GM19035 (cell line): Measurements from ENCODE around the gene ACTR2.
"Not testable (repeated sequence)": the region's sequence is repeated elsewhere in the genome, so short reads cannot be mapped to it uniquely, and the experiment has no call there.

ENCODE experiments used
- ATAC-seq: cut with Tn5 transposase; IDR thresholded peaks from one replicate; pipeline ENCODE4 v1.9.1; 2021; ENCODE audit not compliant: unreplicated experiment

Gene ACTR2

DNA sequence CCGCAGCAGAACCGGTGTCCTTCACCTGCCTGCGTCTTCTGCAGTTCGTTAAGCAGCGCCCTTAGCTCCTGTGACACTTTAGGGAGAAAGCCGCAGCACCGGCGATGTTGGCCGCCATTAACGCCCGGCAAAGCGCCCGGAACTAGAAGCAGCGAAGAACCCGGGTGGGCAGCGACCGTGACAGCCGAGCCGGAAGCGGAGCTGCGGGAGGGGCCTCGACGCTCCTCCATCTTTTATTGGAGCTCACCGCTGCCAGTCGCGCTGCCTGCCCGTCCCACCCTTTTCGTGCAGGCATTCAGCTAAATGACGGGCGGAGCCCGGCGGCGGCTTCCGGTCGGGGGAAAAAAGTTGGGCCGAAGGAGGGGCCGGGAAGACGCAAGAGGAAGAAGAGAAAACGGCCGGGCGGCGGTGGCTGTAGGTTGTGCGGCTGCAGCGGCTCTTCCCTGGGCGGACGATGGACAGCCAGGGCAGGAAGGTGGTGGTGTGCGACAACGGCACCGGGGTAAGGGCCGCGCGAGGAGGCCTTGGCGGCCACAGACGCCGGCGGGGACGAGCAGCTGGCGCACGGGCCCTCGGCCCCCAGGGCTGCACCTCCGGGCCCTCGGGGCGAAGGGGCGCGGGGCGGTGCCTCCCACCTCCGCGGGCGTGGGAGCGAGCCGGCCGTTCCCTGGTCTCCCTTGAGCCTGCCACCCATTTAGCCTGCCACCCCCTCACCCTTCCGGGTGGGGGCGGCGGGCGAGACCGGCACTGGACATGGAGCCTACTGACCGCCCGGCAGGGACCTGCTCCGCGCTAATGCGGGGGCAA is at the start of gene ACTR2:
ACTR2 (plus strand) TSS at position 376 of the 807 bp plus-strand sequence; CDS start at position 455, 79 bp downstream.
- peak; percentile 84 for ATAC-seq

DNA sequence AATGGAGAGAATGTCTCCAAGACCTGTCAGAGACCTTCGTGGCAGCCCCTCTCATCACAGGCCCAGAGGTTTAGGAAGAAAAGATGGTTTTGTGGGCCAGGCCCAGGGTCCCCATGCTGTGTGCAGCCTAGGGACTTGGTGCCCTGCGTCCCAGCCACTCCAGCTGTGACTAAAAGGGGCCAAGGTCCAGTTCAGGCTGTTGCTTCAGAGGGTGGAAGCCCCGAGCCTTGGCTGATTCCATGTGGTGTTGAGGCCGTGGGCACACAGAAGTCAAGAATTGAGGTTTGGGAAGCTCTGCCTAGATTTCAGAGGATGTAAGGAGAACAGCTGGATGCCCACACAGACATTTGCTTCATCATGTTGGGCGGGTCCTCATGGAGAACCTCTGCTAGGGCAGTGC is 45.1 kb upstream of the ACTR2 start:
- ATAC-seq = no peak

DNA sequence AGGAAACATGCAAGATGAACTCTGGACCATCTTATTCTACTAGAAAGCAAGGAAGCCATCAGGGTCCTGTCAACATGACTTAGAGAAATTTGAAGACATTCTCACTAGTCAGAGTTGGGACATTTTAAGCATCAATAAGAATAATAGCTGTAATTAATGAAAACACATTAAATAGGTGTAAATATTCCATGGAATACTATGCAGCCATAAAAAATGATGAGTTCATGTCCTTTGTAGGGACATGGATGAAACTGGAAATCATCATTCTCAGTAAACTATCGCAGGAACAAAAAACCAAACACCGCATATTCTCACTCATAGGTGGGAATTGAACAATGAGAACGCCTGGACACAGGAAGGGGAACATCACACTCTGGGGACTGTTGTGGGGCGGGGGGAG is 44.2 kb upstream of the ACTR2 start:
- not testable (repeated sequence) for ATAC-seq

DNA sequence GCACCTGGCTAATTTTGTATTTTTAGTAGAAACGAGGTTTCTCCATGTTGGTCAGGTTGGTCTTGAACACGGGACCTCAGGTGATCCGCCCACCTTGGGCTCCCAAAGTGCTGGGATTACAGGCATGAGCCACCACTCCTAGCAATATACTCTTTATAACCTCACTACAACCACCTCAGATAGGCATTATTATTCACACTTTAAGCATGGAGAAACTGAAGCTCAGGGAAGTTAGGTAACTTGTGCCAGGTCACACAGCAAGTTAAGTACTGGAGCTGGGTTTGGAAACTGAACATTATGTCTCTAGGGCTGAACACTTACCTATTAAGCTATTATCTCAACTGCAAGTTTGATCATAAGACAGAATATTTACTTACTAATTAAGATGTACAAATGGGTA is 42.6 kb upstream of the ACTR2 start:
- ATAC-seq = no peak

DNA sequence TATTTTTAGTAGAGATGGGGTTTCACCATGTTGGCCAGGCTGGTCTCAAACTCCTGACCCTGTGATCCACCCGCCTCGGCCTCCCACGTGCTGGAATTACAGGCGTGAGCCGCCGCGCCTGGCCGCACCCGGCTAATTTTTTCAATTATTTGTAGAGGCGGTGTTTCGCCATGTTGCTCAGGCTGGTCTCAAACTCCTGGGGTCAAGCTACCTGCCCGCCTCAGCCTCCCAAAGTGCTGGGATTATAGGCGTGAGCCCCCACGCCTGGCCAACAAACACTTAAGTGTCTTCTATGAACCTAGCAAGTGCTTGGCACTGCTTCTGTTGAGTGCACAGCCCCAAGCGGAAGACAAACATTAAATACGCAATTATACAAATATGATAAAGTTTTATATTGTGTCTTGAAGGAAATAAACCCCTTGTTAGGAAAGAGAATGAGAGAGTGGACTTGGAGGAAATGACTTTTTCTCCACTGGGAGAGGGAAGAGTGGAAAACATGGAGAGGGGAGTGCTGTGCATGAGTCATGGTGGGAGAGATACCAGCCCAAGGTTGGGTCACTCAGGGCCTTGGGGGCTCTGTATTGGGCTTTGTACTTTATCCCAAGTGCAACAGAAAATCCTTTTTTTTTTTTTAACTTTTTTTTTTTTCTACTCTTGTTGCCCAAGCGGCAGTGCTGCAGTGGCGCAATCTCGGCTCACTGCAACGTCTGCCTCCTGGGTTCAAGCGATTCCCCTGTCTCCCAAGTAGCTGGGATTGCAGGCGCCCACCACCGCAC is 41.4 kb upstream of the ACTR2 start:
- no peak for ATAC-seq

GRCh38 chr2:65186872-65187851 is 40.5 kb upstream of the ACTR2 start:
- peak; percentile 86 for ATAC-seq

DNA sequence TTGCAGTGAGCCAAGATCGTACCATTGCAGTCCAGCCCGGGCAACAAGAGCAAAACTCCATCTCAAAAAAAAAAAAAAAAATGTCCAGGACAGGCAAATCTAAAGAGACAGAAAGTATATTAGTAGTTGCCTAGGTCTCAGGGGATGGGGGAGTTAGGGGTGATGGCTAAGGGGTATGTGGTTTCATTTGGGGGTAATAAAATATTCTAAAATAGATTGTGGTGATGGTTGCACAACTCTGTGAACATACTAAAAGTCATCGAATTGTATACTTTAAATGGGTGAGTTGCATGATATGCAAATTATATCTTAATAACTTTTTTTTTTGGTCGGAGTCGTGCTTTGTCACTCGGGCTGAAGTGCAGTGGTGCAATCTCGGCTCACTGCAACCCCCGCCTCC is 34.2 kb upstream of the ACTR2 start:
- ATAC-seq = no peak

GRCh38 chr2:65198737-65199136 is 28.9 kb upstream of the ACTR2 start:
- ATAC-seq = no peak

GRCh38 chr2:65199166-65199565 is 28.5 kb upstream of the ACTR2 start:
- ATAC-seq = no peak

GRCh38 chr2:65199891-65200290 is 27.7 kb upstream of the ACTR2 start:
- ATAC-seq = no peak

DNA sequence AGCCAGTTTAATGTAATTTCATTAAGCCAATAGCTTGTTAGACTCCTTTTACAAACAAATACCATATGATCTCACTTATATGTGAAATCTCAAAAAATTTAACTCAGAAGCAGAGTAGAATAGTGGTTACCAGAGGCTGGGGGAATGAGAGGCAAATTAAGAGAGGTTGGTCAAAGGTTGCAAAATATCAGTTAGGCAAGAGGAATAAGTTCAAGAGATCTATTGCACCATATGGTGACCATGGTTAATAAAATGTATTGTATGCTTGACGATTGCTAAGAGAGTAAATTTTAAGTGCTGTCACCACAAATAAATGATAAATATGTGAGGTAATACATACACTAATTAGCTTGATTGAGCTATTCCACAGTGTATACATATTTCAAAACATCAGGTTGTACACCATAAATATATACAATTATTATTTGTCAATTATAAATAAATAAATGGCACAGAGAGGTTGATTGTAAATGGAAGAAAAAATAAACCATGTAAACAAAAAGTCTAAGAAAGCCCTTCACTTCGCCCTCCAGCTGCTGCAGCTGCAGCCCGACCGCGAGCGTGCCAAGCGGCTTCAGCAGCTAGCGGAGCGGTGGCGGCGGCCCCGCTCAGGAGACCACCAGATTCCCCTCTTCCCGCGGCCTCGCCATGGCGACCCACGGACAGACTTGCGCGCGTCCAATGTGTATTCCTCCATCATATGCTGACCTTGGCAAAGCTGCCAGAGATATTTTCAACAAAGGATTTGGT is 23.0 kb upstream of the ACTR2 start:
- no peak for ATAC-seq

DNA sequence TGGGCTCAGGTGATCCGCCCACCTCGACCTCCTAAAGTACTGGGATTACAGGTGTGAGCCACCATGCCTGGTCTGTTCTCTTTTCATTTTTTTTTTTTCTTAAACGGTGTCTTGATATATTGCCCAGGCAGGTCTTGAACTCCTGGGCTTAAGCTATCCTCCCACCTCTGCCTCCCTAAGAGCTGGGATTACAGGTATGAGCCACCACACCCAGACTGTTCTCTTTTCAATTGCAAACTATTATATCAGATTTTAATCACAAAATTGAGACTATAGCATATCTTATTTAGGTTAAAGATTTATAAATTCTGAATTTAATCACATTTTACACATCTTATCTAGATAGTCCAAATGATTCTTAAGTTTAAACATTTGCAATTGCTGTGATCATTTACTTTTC is 15.5 kb upstream of the ACTR2 start:
- ATAC-seq = no peak

DNA sequence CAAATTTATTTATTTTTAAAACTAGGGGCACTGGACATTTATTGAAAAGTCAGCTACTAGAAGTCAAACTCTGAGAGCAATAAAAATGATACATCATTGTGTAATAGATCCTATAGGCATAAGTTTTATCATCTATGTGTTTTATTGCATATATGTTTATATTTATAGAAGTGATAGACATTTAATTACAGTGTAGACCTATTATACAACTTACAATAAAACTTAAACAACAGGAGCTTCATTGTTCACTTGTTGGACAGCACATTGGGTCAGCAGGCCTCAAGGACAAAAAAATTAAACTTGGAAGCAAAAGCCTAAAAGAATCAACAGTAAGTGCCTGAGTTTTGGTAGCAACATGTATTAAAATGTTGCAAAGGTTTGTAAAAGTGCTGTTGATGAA is 15.0 kb upstream of the ACTR2 start:
- ATAC-seq = no peak

DNA sequence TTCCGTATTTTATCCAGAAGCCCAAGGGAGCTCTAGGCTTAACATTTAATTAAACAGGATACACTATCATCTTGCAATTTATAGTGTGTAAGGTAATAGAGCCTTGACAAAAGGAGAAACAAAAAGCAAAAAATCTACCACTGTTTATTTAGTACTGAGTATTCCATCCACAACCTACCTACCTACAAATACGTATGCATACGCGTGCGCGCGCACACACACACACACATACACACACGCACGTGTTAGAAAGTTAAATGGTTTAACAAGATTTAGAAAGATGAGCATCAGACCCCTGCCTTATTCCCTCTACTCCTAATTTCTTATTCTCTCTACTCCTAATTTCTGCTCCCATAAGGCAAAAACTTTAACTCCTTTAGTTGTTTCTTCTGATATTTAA is 14.6 kb upstream of the ACTR2 start:
- ATAC-seq = no peak

DNA sequence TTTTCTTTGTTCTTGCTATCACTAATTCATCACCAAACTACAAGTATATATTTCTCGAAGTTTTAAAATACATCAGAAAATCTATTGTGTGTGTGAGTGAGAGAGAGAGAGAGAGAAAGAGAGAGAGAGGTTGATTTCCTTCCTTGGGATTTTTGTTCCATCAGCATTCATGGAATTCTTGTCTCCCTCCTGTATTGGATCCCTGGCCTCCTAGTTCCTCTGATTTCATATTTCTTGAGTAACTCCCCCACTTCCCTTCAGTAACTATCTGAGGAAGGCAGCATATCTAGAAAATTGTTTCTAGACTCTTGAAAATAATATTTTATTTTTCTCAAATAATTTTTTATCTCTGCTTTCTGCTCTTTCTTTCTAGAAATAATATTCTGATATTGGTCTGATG is 13.3 kb upstream of the ACTR2 start:
- no peak for ATAC-seq

DNA sequence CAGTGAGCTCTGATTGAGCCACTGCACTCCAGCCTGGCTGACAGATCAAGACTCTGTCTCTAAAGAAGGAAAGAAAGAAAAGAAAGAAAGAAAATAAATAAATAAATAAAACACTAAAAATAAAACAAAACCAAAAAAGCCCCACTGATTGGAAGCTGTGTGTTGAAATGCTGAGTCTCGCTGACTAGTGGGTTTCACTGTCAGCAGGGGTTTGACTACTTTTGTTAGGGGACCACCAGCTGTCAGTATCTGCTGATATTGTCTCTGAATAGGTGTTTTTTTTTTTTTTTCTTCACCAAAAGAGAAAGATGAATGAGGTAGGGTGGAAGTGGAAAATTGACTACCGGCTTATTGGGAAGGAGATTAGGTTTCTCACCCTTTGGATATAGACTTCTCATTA is 12.8 kb upstream of the ACTR2 start:
- no peak for ATAC-seq

- ATAC-seq = no peak
Observed at GRCh38 chr2:65215946-65216345, 11.7 kb upstream of the ACTR2 start.

DNA sequence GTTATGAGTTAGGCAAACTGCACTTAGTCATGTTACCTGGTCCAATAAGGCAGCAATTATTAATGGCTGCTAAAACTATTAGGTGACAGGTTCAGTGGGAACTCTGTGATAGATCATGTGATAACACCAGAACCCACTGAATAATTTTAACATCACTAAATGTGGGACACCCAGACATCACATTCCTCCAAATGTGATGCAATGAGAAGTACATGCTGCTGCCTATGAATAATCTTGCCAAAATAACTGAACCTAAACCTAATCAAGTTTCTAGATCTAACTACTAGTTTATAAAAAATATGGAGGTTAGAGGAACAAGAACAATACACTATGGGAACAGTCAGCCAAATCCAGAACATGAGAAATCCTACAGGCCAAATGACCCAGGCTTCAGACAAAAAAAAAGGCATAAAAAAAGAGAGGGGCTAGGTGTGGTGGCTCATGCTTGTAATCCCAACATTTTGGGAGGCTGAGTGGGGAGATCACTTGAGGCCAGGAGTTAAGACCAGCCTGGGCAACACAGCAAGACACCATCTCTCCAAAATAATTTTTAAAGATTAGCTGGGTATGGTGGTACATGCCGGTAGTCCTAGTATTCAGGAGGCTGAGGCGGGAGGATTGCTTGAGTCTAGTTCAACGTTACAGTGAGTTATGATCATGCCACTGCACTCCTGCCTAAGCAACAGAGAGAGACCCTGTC is 7.0 kb upstream of the ACTR2 start:
- no peak for ATAC-seq

GRCh38 chr2:65221275-65221674 is 6.4 kb upstream of the ACTR2 start:
- not testable (repeated sequence) for ATAC-seq

DNA sequence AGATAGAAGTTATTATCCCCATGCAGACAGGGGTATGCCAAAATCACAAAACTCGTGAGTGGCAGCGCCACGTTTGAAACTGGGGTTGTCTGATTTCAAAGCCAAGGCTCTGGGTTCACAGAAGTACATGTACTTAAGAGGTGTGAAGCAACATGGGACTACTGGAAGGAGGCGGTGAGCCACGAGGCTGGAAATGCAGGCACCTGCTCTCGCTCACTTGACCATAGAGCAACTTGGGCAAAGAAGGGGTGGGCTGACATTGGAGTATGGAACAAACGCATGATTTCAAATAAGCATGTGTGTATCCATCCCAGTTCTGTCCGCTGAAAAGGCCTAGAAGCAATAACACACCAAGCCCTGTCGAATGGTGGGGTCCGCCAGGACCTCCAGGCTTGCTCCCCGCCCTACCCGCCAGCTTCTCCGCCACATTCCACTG is 593 bp upstream of the ACTR2 start:
- ATAC-seq = peak; percentile 20
